ENCODE data around the gene SPHK2.

- TF ChIP-seq GATA2 (IDR thresholded peaks at IDR 0.05; ENCODE audit: low read depth, low read length) (no peak), GATA3 (IDR thresholded peaks at IDR 0.05; ENCODE audit: low read depth, low read length) (no peak)
Measured at GRCh38 chr19:48633148-48634035, 14.1 kb downstream of the SPHK2 start.
